Upper lobe of right lung (tissue), 1 donor: ENCODE results near the gene AUNIP. TPM values are rescaled to one million over a fixed set of nuclear protein-coding genes. Genes with fewer than 3 reads are reported as not detected.

Experiments used
- ATAC-seq: fragments of 200-7000 bp; cut with Tn5 transposase; one replicate; pipeline ENCODE4 v1.9.1; 2020; ENCODE audit warnings: mild to moderate bottlenecking, moderate library complexity
- DNase-seq: peaks from one replicate; pipeline ENCODE4 v3.0.0-alpha.2; 2020
- H3K27ac ChIP-seq: fragments of 200-600 bp; one replicate; pipeline ENCODE4 v1.8.0; 2022
- H3K27me3 ChIP-seq: fragments of 200-600 bp; one replicate; pipeline ENCODE4 v1.8.0; 2022; ENCODE audit warnings: mild to moderate bottlenecking
- H3K36me3 ChIP-seq: fragments of 200-600 bp; one replicate; pipeline ENCODE4 v1.8.0; 2022
- H3K4me1 ChIP-seq: fragments of 200-600 bp; one replicate; pipeline ENCODE4 v1.8.0; 2022
- H3K4me3 ChIP-seq: fragments of 200-600 bp; one replicate; pipeline ENCODE4 v1.8.0; 2022; ENCODE audit warnings: mild to moderate bottlenecking
- H3K9me3 ChIP-seq: fragments of 200-600 bp; one replicate; pipeline ENCODE4 v1.8.0; 2022
- CTCF ChIP-seq: fragments of 200-600 bp; IDR thresholded peaks from one replicate; pipeline ENCODE4 v1.8.0; 2022; ENCODE audit warnings: antibody characterized with exemption
- intact Hi-C: fragments of 100-400 bp; cut with DNase I; formaldehyde crosslinking; loops from one replicate; pipeline ENCODE4 v1.11.0; 2022
- total RNA-seq: library from RNA; stranded (reverse); fragmentation: NEBNext Ultra II Directional; extraction: Animal tissue kit (Norgen Biotek cat#: 25700); gene quantifications from one replicate; pipeline ENCODE4 v1.2.1, GENCODE V29; 2021
- donor health status: DM: no; HTN: yes; CAD: no; lungs with severe emphysema.

Gene AUNIP
- total RNA-seq, 1 donor from 2014 or later = not detected

- Histone ChIP-seq H3K27ac (peak overlapping the region; percentile 34), H3K9me3 (no peaks in the 10 kb centered on the region), H3K27me3 (no peaks in the 10 kb centered on the region), H3K36me3 (peaks cover 42% of the 10 kb centered on the region), H3K4me3 (no peak overlapping the region), H3K4me1 (peaks cover 57% of the 10 kb centered on the region)
- DNase-seq (no peak), ATAC-seq (no peak)
- intact Hi-C loops = no loop called here
- TF ChIP-seq CTCF = no peak
Observed at GRCh38 chr1:25804964-25805862, 54.0 kb downstream of the AUNIP start.

GRCh38 chr1:25804244-25804963, 54.9 kb downstream of the AUNIP start:
- no peak for DNase-seq
- intact Hi-C loops = no loop called here
- no peaks in the 10 kb centered on the region for H3K27me3 ChIP-seq
- ATAC-seq = no peak
- H3K36me3 ChIP-seq = peaks cover 40% of the 10 kb centered on the region
- H3K4me1 ChIP-seq = peaks cover 59% of the 10 kb centered on the region
- H3K9me3 ChIP-seq = no peaks in the 10 kb centered on the region
- no peak for TF ChIP-seq CTCF
- H3K27ac ChIP-seq = peak overlapping the region; percentile 34
- H3K4me3 ChIP-seq = no peak overlapping the region

- intact Hi-C loops = no loop called here
- peaks cover 66% of the 10 kb centered on the region for H3K4me1 ChIP-seq
- DNase-seq = no peak
Observed at GRCh38 chr1:25803368-25803767, 55.9 kb downstream of the AUNIP start.

GRCh38 chr1:25802915-25803314, 56.3 kb downstream of the AUNIP start:
- Histone ChIP-seq H3K27me3 (no peaks in the 10 kb centered on the region), H3K4me1 (peaks cover 66% of the 10 kb centered on the region), H3K36me3 (peaks cover 29% of the 10 kb centered on the region), H3K9me3 (no peaks in the 10 kb centered on the region), H3K4me3 (no peak overlapping the region), H3K27ac (no peak overlapping the region)
- TF ChIP-seq CTCF = no peak
- DNase-seq (no peak), ATAC-seq (no peak)
- intact Hi-C loops = no loop called here

More at GRCh38 chr1:25803368-25803767, 55.9 kb downstream of the AUNIP start:
- Histone ChIP-seq H3K4me3 (no peak overlapping the region), H3K36me3 (peaks cover 30% of the 10 kb centered on the region), H3K27ac (no peak overlapping the region), H3K27me3 (no peaks in the 10 kb centered on the region), H3K9me3 (no peaks in the 10 kb centered on the region)
- ATAC-seq = no peak
- no peak for TF ChIP-seq CTCF

GRCh38 chr1:25800703-25801377, 58.4 kb downstream of the AUNIP start:
- Histone ChIP-seq H3K27ac (peak overlapping the region; percentile 58), H3K9me3 (no peaks in the 10 kb centered on the region), H3K36me3 (peaks cover 9% of the 10 kb centered on the region), H3K4me1 (peaks cover 62% of the 10 kb centered on the region), H3K4me3 (peak overlapping the region; percentile 59), H3K27me3 (no peaks in the 10 kb centered on the region)
- intact Hi-C loops = no loop called here
- no peak for TF ChIP-seq CTCF
- ATAC-seq = peak; percentile 1
- DNase-seq = no peak
